H1 (cell line): ENCODE data around the gene OSCP1. TPM values are rescaled to one million over a fixed set of nuclear protein-coding genes. Genes with fewer than 3 reads are reported as not detected.
A peak's percentile ranks its signal among the peaks of the same experiment; 100 is the strongest.

Source experiments
- CTCF ChIA-PET: fragments of 300-600 bp; sonication (Branson Sonifier 250); formaldehyde crosslinking; loops from one replicate; lab custom pipeline; 2021; ENCODE audit not compliant: partially characterized antibody; lab: Charles Lee
- POLR2A ChIA-PET: fragments of 300-600 bp; sonication (Branson Sonifier 250); formaldehyde crosslinking; loops from one replicate; lab custom pipeline; 2021; ENCODE audit warnings: inconsistent platforms; ENCODE audit not compliant: partially characterized antibody; lab: Charles Lee
- DNase-seq, 2 experiments: peaks; one replicate each; pipeline versions ENCODE4 v3.0.0 to v3.0.0-alpha.2; 2010 to 2022; ENCODE audit warnings: low spot score in 2 of 2, low read depth in 1 of 2, mixed read lengths in 1 of 2
- FAIRE-seq: peaks from 2 replicates; lab custom pipeline; 2011; peaks lifted over from hg19 to GRCh38; lab: Jason Lieb, UNC
- H2AFZ ChIP-seq: 2 replicates; pipeline ENCODE4 v1.8.1; 2012; ENCODE audit warnings: low read length, inconsistent platforms
- H2AK5ac ChIP-seq: 2 replicates; pipeline ENCODE4 v1.6.1; 2013; ENCODE audit warnings: low read depth, low read length
- H2BK120ac ChIP-seq: replicated peaks from 2 replicates; pipeline ENCODE3; 2013; ENCODE audit warnings: low read depth, low read length, inconsistent platforms
- H2BK12ac ChIP-seq: 2 replicates; pipeline ENCODE4 v1.6.1; 2013; ENCODE audit warnings: low read depth, low read length
- H2BK15ac ChIP-seq: 2 replicates; pipeline ENCODE4 v1.6.1; 2013; ENCODE audit warnings: low read length
- H2BK20ac ChIP-seq: 2 replicates; pipeline ENCODE4 v1.6.1; 2013; ENCODE audit warnings: low read length
- H2BK5ac ChIP-seq: 2 replicates; pipeline ENCODE4 v1.6.1; 2013; ENCODE audit warnings: low read depth, low read length
- H3K14ac ChIP-seq: 2 replicates; pipeline ENCODE4 v1.6.1; 2013; ENCODE audit warnings: inconsistent platforms; ENCODE audit not compliant: insufficient read length
- H3K18ac ChIP-seq: 2 replicates; pipeline ENCODE4 v1.6.1; 2013; ENCODE audit warnings: low read length; ENCODE audit errors: extremely low read depth
- H3K23ac ChIP-seq: 2 replicates; pipeline ENCODE4 v1.6.1; 2013; ENCODE audit warnings: inconsistent platforms; ENCODE audit not compliant: insufficient read length
- H3K23me2 ChIP-seq: 2 replicates; pipeline ENCODE4 v1.6.1; 2013; ENCODE audit warnings: low read depth, low read length
- H3K27ac ChIP-seq: 2 replicates; pipeline ENCODE4 v1.6.1; 2011; ENCODE audit warnings: low read depth, low read length, inconsistent platforms
- H3K27me3 ChIP-seq, 4 experiments: replicated peaks in 1 of 4; 1 replicate in 1 of 4; 2 replicates in 3 of 4; pipeline versions ENCODE4 v1.6.1 to v1.8.1; 2011 to 2013; ENCODE audit warnings: low read length in 3 of 4, mild to moderate bottlenecking in 3 of 4, inconsistent platforms in 2 of 4, mixed read lengths in 2 of 4, moderate library complexity in 1 of 4; ENCODE audit not compliant: control insufficient read depth in 3 of 4, insufficient read depth in 3 of 4; ENCODE audit errors: extremely low read depth in 1 of 4
- H3K36me3 ChIP-seq, 4 experiments: 2 replicates each; pipeline versions ENCODE4 v1.6.1 to v1.8.1; 2011 to 2013; ENCODE audit warnings: mild to moderate bottlenecking in 4 of 4, low read length in 3 of 4, moderate library complexity in 2 of 4, control low read depth in 1 of 4, inconsistent platforms in 1 of 4; ENCODE audit not compliant: insufficient read depth in 4 of 4, control insufficient read depth in 2 of 4
- H3K4ac ChIP-seq: replicated peaks from 2 replicates; pipeline ENCODE3; 2013; ENCODE audit warnings: low read length, low read depth, mixed read lengths, inconsistent platforms; ENCODE audit not compliant: insufficient read length
- H3K4me1 ChIP-seq, 4 experiments: replicated peaks in 1 of 4; 1 replicate in 1 of 4; 2 replicates in 3 of 4; pipeline versions ENCODE4 v1.6.1 to v1.8.1; 2011 to 2013; ENCODE audit warnings: low read length in 3 of 4, inconsistent platforms in 2 of 4, mixed read lengths in 1 of 4; ENCODE audit not compliant: insufficient read depth in 4 of 4, control insufficient read depth in 3 of 4
- H3K4me2 ChIP-seq, 2 experiments: 2 replicates each; pipeline versions ENCODE4 v1.6.1 to v1.8.1; 2011 to 2013; ENCODE audit warnings: low read depth in 2 of 2, low read length in 2 of 2, control low read depth in 1 of 2, inconsistent platforms in 1 of 2, mild to moderate bottlenecking in 1 of 2; ENCODE audit not compliant: insufficient read depth in 1 of 2
- H3K4me3 ChIP-seq, 4 experiments: fragments of 200-600, 300-600 bp in 1 of 4; sonication (generic), shearing (Covaris generic), sonication (Bioruptor Twin) in 1 of 4; 2 replicates each; pipeline versions ENCODE4 v1.5.1 to v1.8.1; 2011 to 2016; ENCODE audit warnings: low read length in 4 of 4, low read depth in 3 of 4, control low read depth in 2 of 4, inconsistent platforms in 2 of 4, mild to moderate bottlenecking in 2 of 4, mixed read lengths in 1 of 4, moderate library complexity in 1 of 4; ENCODE audit not compliant: insufficient read depth in 2 of 4; ENCODE audit errors: extremely low read depth in 1 of 4
- H3K56ac ChIP-seq: replicated peaks from 2 replicates; pipeline ENCODE3; 2013; ENCODE audit warnings: low read depth, mild to moderate bottlenecking, mixed read lengths, low read length, inconsistent platforms; ENCODE audit not compliant: insufficient read length
- H3K79me1 ChIP-seq: 2 replicates; pipeline ENCODE4 v1.6.1; 2013; ENCODE audit warnings: low read depth, low read length, control low read depth
- H3K79me2 ChIP-seq, 2 experiments: 2 replicates each; pipeline versions ENCODE4 v1.6.1 to v1.8.1; 2012 to 2013; ENCODE audit warnings: low read length in 2 of 2, mild to moderate bottlenecking in 2 of 2, inconsistent platforms in 1 of 2; ENCODE audit not compliant: insufficient read depth in 2 of 2, control insufficient read depth in 1 of 2
- H3K9ac ChIP-seq, 4 experiments: replicated peaks in 1 of 4; 1 replicate in 1 of 4; 2 replicates in 3 of 4; pipeline versions ENCODE4 v1.6.1 to v1.8.1; 2011 to 2013; ENCODE audit warnings: low read depth in 3 of 4, low read length in 3 of 4, control low read depth in 2 of 4, mild to moderate bottlenecking in 2 of 4, moderate library complexity in 2 of 4, inconsistent platforms in 1 of 4; ENCODE audit errors: extremely low read depth in 1 of 4
- H3K9me3 ChIP-seq, 2 experiments: 2 replicates each; pipeline versions ENCODE4 v1.6.1 to v1.8.1; 2012 to 2013; ENCODE audit warnings: mild to moderate bottlenecking in 2 of 2, moderate library complexity in 2 of 2, control low read depth in 1 of 2, inconsistent platforms in 1 of 2, low read depth in 1 of 2, low read length in 1 of 2, mixed read lengths in 1 of 2; ENCODE audit not compliant: insufficient read depth in 2 of 2
- H4K20me1 ChIP-seq, 2 experiments: replicated peaks in 1 of 2; 2 replicates each; pipeline versions ENCODE3 to v1.8.1; 2011 to 2013; ENCODE audit warnings: inconsistent platforms in 2 of 2, low read length in 2 of 2, mild to moderate bottlenecking in 1 of 2; ENCODE audit not compliant: insufficient read depth in 2 of 2, control insufficient read depth in 1 of 2
- H4K5ac ChIP-seq: 2 replicates; pipeline ENCODE4 v1.6.1; 2013; ENCODE audit warnings: low read length, low read depth, mixed read lengths, inconsistent platforms; ENCODE audit not compliant: insufficient read length
- H4K8ac ChIP-seq: 2 replicates; pipeline ENCODE4 v1.8.0; 2013; ENCODE audit warnings: mild to moderate bottlenecking, moderate library complexity, low read length, inconsistent platforms; ENCODE audit not compliant: insufficient read depth; ENCODE audit errors: extremely low read depth
- H4K91ac ChIP-seq: replicated peaks from 2 replicates; pipeline ENCODE3; 2013; ENCODE audit warnings: low read length, mixed read lengths, inconsistent platforms; ENCODE audit not compliant: insufficient read length
- KDM4A ChIP-seq: IDR thresholded peaks from one replicate; pipeline ENCODE4 v1.7.1; 2012; ENCODE audit warnings: low read depth, mild to moderate bottlenecking, moderate library complexity, low read length, inconsistent platforms; ENCODE audit not compliant: severe bottlenecking
- TEAD4 ChIP-seq: IDR thresholded peaks from 2 replicates; pipeline ENCODE4 v1.6.1; 2012; ENCODE audit warnings: low read depth, low read length, inconsistent platforms, mixed read lengths
- WGBS, 2 experiments: shearing (Covaris generic) in 1 of 2; methylation state at CpG; one replicate each; pipeline versions ENCODE4 v1.1.6 to v1.1.7; 2013 to 2015; ENCODE audit warnings: low lambda C conversion rate in 2 of 2, mixed read lengths in 2 of 2, inconsistent platforms in 1 of 2, low coverage in 1 of 2, missing lambda C conversion rate in 1 of 2; ENCODE audit not compliant: insufficient replicate concordance in 2 of 2, insufficient coverage in 1 of 2, insufficient read length in 1 of 2; ENCODE audit errors: extremely low coverage in 1 of 2, missing lambda C conversion rate in 1 of 2; 5-methylcytosine and 5-hydroxymethylcytosine counted together
- polyA plus RNA-seq, 7 experiments: library from polyadenylated mRNA; depleted of rRNA in 3 of 7; stranded (reverse) in 5 of 7; unstranded in 2 of 7; fragments of >200 nt in 5 of 7; fragments of 200-250 nt in 2 of 7; gene quantifications; 1 replicate in 5 of 7; 2 replicates in 1 of 7; 4 replicates in 1 of 7; pipeline versions ENCODE4 v1.2.1 to v1.2.3, GENCODE V29; 2011 to 2013; ENCODE audit warnings: missing spikeins in 2 of 7, mixed read lengths in 2 of 7
- total RNA-seq: library from RNA; stranded (reverse); fragmentation: NEBNext Ultra II Directional; extraction: Animal tissue kit (Norgen Biotek cat#: 25700); gene quantifications from 2 replicates; pipeline ENCODE4 v1.2.1, GENCODE V29; 2021

Gene OSCP1
- total and polyA plus RNA-seq, 2 of the 8 experiments (the other 6 are each of a cell fraction or from before 2014, with no cell fraction given), result 1.8 to 3.3 TPM

DNA sequence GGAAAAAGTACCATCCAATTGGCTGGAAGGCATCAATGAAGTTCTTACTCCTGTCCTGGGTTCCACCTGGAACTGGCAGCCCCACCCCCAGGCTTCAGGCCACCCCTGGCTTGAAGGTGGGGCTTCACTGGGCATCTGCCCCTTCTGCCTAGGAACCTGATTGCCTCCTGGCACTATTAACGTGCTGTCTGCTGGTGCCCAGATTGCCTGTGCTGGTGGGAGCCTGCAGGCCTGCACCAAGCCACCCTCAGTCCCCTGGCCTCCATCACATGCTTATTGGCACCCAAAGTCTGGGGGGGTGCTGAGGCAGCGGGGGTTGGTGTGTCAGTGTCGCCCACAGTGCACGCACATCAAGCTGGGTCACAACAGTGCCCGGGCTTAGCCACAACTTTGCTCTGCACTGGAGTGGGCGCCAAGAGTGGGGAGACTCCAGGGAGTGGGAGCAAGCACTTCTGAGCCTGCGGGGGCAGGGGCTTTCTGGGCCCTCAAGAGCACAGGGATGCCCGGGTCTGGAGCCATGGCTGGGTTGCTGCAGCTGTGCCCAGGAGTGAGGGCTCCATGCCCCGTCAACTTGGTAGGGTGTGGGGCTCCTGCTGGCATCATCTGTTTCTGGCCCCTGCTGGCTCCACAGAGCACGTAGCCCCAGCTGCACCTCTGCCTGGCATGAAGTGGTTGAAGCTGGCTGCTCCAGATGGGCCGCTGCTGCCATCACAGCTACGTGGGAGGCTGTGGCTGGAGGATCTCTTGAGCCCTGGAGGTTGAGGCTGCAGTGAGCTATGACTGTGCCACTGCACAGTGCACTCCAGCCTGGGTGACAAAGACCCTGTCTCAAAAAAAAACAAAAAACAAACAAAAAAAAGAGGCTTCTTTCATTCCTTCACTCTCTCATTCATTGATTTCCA lies 48.4 kb downstream of the OSCP1 start:
- Histone ChIP-seq H2AFZ (no peak overlapping the region), H3K4me3 (peak overlapping the region; percentile 47 to 68 (median 58); a peak in 7 of 8 replicates), H2BK15ac (peak overlapping the region; percentile 83; the same call in 1 of the 2 replicates), H2BK20ac (peak overlapping the region; percentile 55; the same call in 1 of the 2 replicates), H4K5ac (no peak overlapping the region), H2BK120ac (no peak overlapping the region), H3K27ac (no peak overlapping the region), H3K9ac (no peak overlapping the region; a peak in 1 of 7 replicates), H4K91ac (peak overlapping the region; percentile 92), H3K4me1 (peaks cover 0 to 12% (median 11%) of the 10 kb centered on the region in 4 experiments; a peak in 5 of 7 replicates), H3K9me3 (no peaks in the 10 kb centered on the region), H3K23me2 (peaks cover 11% of the 10 kb centered on the region), H3K79me1 (no peaks in the 10 kb centered on the region), H2AK5ac (peak overlapping the region; percentile 32; the same call in 1 of the 2 replicates), H3K18ac (no peak overlapping the region), H3K79me2 (peaks cover 0 to 3% of the 10 kb centered on the region in 2 experiments; a peak in 2 of 4 replicates), H3K23ac (no peak overlapping the region), H2BK12ac (peak overlapping the region; percentile 60; the same call in 1 of the 2 replicates), H2BK5ac (peak overlapping the region; percentile 96), H3K4me2 (peak overlapping the region; percentile 62 to 85), H4K20me1 (no peaks in the 10 kb centered on the region), H3K56ac (no peak overlapping the region), H4K8ac (no peak overlapping the region; the same call in 1 of the 2 replicates), H3K14ac (no peak overlapping the region), H3K4ac (peak overlapping the region; percentile 57), H3K27me3 (no peaks in the 10 kb centered on the region), H3K36me3 (no peaks in the 10 kb centered on the region; a peak in 2 of 8 replicates)
- no peak for FAIRE-seq
- CTCF ChIA-PET, result interaction anchor here (0.6 to 1.8 kb wide), 11 partner anchors 11 to 1258 kb away, joined by 3 to 7 read pairs (median 4); partner anchors contain the start of gene TRAPPC3
- peak in 1 of 2 experiments; percentile 81 for DNase-seq
- POLR2A ChIA-PET, result interaction anchor here (0.8 to 6.2 kb wide), 12 partner anchors 11 to 79 kb away, joined by 3 to 36 read pairs (median 4); partner anchors contain the start of genes EVA1B, MRPS15 and OSCP1
- TF ChIP-seq KDM4A (peak; percentile 7), TEAD4 (no peak)
- 83% methylated on average over 12 of the region's 12 CpGs; no CpG with 5 or more reads in 1 of the 2 experiments for WGBS, 2 experiments
